PC-3 (cell line): ENCODE data around the gene CNPY1. TPM values are rescaled to one million over a fixed set of nuclear protein-coding genes. Genes with fewer than 3 reads are reported as not detected.

Experiments used
- ATAC-seq: fragments of 200-7000 bp; cut with Tn5 transposase; 2 replicates; pipeline ENCODE4 v1.9.1; 2020; ENCODE audit warnings: mild to moderate bottlenecking, moderate library complexity
- BruUV-seq: library from RNA; stranded (reverse); fragments of 400-500 nt; replicated peaks from 2 replicates; lab custom pipeline; 2021; lab: Mats Ljungman, UMichigan
- CTCF ChIA-PET: fragments of 300-600 bp; sonication (Branson Sonifier 250); formaldehyde crosslinking; loops from one replicate; lab custom pipeline; 2022; ENCODE audit warnings: antibody characterized with exemption; lab: Charles Lee
- POLR2A ChIA-PET: fragments of 300-600 bp; sonication (Branson Sonifier 250); formaldehyde crosslinking; loops from one replicate; lab custom pipeline; 2022; ENCODE audit warnings: antibody characterized with exemption; ENCODE audit not compliant: unreplicated experiment; lab: Charles Lee
- DNase-seq: peaks from one replicate; pipeline ENCODE4 v3.0.0-alpha.2; 2015
- H2AFZ ChIP-seq: fragments of 300-600 bp; sonication (generic); 2 replicates; pipeline ENCODE4 v1.6.0; 2016; ENCODE audit warnings: antibody characterized with exemption, low read length
- H3F3A ChIP-seq: fragments of 300-600 bp; sonication (generic); one replicate; pipeline ENCODE4 v1.6.0; 2017; ENCODE audit warnings: antibody characterized with exemption, low read length, control low read depth, mild to moderate bottlenecking; ENCODE audit not compliant: unreplicated experiment
- H3K27ac ChIP-seq: fragments of 300-600 bp; sonication (generic); 2 replicates; pipeline ENCODE4 v1.5.1; 2016; ENCODE audit warnings: mild to moderate bottlenecking, low read length
- H3K27me3 ChIP-seq: fragments of 300-600 bp; sonication (generic); 2 replicates; pipeline ENCODE4 v1.6.1; 2016; ENCODE audit warnings: low read length, mixed read lengths
- H3K36me3 ChIP-seq: fragments of 300-600 bp; sonication (generic); 2 replicates; pipeline ENCODE4 v1.6.1; 2016; ENCODE audit warnings: low read depth, mixed run types, low read length, mixed read lengths
- H3K4me1 ChIP-seq: fragments of 300-600 bp; sonication (generic); 2 replicates; pipeline ENCODE4 v1.5.1; 2016; ENCODE audit warnings: low read length; ENCODE audit not compliant: insufficient read depth
- H3K4me2 ChIP-seq: fragments of 300-600 bp; sonication (generic); 2 replicates; pipeline ENCODE4 v1.6.0; 2016; ENCODE audit warnings: low read length
- H3K4me3 ChIP-seq: fragments of 300-600 bp; sonication (generic); 2 replicates; pipeline ENCODE4 v1.5.1; 2016; ENCODE audit warnings: mild to moderate bottlenecking, low read length, mixed read lengths
- H3K79me2 ChIP-seq: fragments of 300-600 bp; sonication (generic); 2 replicates; pipeline ENCODE4 v1.6.1; 2017; ENCODE audit warnings: low read length, mixed read lengths
- H3K9ac ChIP-seq: fragments of 300-600 bp; sonication (generic); 2 replicates; pipeline ENCODE4 v1.6.0; 2016; ENCODE audit warnings: mild to moderate bottlenecking, low read length
- H3K9me2 ChIP-seq: fragments of 300-600 bp; sonication (generic); replicated peaks from 2 replicates; pipeline ENCODE4 v1.6.1; 2016; ENCODE audit warnings: mixed run types, low read length, mixed read lengths
- H3K9me3 ChIP-seq: fragments of 300-600 bp; sonication (generic); 2 replicates; pipeline ENCODE4 v1.6.1; 2016; ENCODE audit warnings: low read length, mixed read lengths
- H4K20me1 ChIP-seq: fragments of 300-600 bp; sonication (generic); 2 replicates; pipeline ENCODE4 v1.6.1; 2016; ENCODE audit warnings: low read length, mixed read lengths
- CTCF ChIP-seq: fragments of 300-600 bp; sonication (generic); conservative IDR thresholded peaks from 2 replicates; pipeline ENCODE4 v1.5.1; 2017; ENCODE audit warnings: antibody characterized with exemption, low read depth, mild to moderate bottlenecking, low read length
- EZH2 ChIP-seq: fragments of 300-600 bp; sonication (generic); IDR thresholded peaks from one replicate; pipeline ENCODE4 v1.6.1; 2017; ENCODE audit warnings: antibody characterized with exemption, mild to moderate bottlenecking, low read length; ENCODE audit not compliant: unreplicated experiment
- EZH2phosphoT487 ChIP-seq: fragments of 300-600 bp; sonication (generic); IDR thresholded peaks from 2 replicates; pipeline ENCODE4 v1.6.1; 2018; ENCODE audit warnings: mild to moderate bottlenecking, antibody characterized with exemption, low read length, borderline replicate concordance
- intact Hi-C: fragments of 100-400 bp; cut with micrococcal nuclease; formaldehyde crosslinking; loops from 2 replicates; pipeline ENCODE4 v1.9.0; 2023
- total RNA-seq: library from RNA; depleted of rRNA; stranded (reverse); fragments of >200 nt; gene quantifications from 2 replicates; pipeline ENCODE4 v1.2.3, GENCODE V29; 2014

CNPY1 gene
- total RNA-seq, 1 experiment from 2014 or later, result not detected

GRCh38 chr7:155453296-155454182, 92.8 kb downstream of the CNPY1 start:
- CTCF ChIA-PET, result no interaction called here
- no peak for DNase-seq
- Histone ChIP-seq H4K20me1 (no peaks in the 10 kb centered on the region), H3K27ac (no peak overlapping the region), H3K9ac (no peak overlapping the region), H3K4me1 (peaks cover 8% of the 10 kb centered on the region; the same call in 1 of the 2 replicates), H3K4me3 (no peak overlapping the region), H3K27me3 (peaks cover 61% of the 10 kb centered on the region), H3F3A (no peaks in the 10 kb centered on the region), H3K36me3 (no peaks in the 10 kb centered on the region), H3K79me2 (no peaks in the 10 kb centered on the region), H3K9me2 (no peaks in the 10 kb centered on the region), H2AFZ (no peak overlapping the region), H3K9me3 (no peaks in the 10 kb centered on the region), H3K4me2 (no peak overlapping the region)
- TF ChIP-seq CTCF, result no peak
- no peak for ATAC-seq
- no TSS peak for BruUV-seq
- intact Hi-C loops, result no loop called here
- POLR2A ChIA-PET, result no interaction called here

GRCh38 chr7:155452505-155453295, 93.7 kb downstream of the CNPY1 start:
- intact Hi-C loops, result no loop called here
- no peaks in the 10 kb centered on the region for H3K36me3 ChIP-seq
- H2AFZ ChIP-seq, result no peak overlapping the region
- no peaks in the 10 kb centered on the region for H3K79me2 ChIP-seq
- ATAC-seq (no peak), DNase-seq (no peak)
- H3K27me3 ChIP-seq, result peaks cover 61% of the 10 kb centered on the region
- peaks cover 8% of the 10 kb centered on the region; the same call in 1 of the 2 replicates for H3K4me1 ChIP-seq
- no peak overlapping the region for H3K4me3 ChIP-seq
- no peak overlapping the region for H3K4me2 ChIP-seq
- ChIA-PET CTCF (no interaction called here), POLR2A (no interaction called here)
- H3F3A ChIP-seq, result no peaks in the 10 kb centered on the region
- no TSS peak for BruUV-seq
- no peaks in the 10 kb centered on the region for H3K9me2 ChIP-seq
- TF ChIP-seq EZH2, result no peak
- no peak for TF ChIP-seq CTCF
- TF ChIP-seq EZH2phosphoT487, result no peak
- H3K9ac ChIP-seq, result no peak overlapping the region
- H3K27ac ChIP-seq, result no peak overlapping the region
- no peaks in the 10 kb centered on the region for H3K9me3 ChIP-seq
- no peaks in the 10 kb centered on the region for H4K20me1 ChIP-seq
